A549 treated with DMSO at 1 μM for 4 hours (cell line): ENCODE data around the gene EEF2. TPM values are rescaled to one million over a fixed set of nuclear protein-coding genes. Genes with fewer than 3 reads are reported as not detected.

Source experiments
- total RNA-seq: library from RNA; stranded (reverse); fragments of 200-300 nt; extraction: Qiagen RNA extraction; gene quantifications from 5 replicates; pipeline ENCODE4 v1.2.3, GENCODE V29; 2022; ENCODE audit warnings: low read depth

Gene EEF2
- 976 to 1,139 TPM (median 1,107 TPM) in 5 replicates for total RNA-seq

GRCh38 chr19:3984908-3985642, at the start of gene EEF2:
Gene EEF2 (minus strand): TSS chr19:3985463. CDS start chr19:3985380, 83 bp downstream.

GRCh38 chr19:4007021-4007835, 22.0 kb upstream of the EEF2 start, which contains the start of gene PIAS4:
Gene PIAS4 (plus strand): TSS chr19:4007736. CDS start chr19:4007761, 25 bp downstream.

GRCh38 chr19:3970808-3971598, 14.3 kb downstream of the EEF2 start, which contains the start of gene DAPK3:
Gene DAPK3 (minus strand): TSS chr19:3971099. CDS start chr19:3969735, 1,364 bp downstream.

GRCh38 chr19:3932931-3933810, 52.1 kb downstream of the EEF2 start, which contains the start of gene NMRK2:
Gene NMRK2 (plus strand): TSS chr19:3933069. CDS start chr19:3933672, 603 bp downstream.

Other genes starting within 250 kb of the EEF2 start
- 9.3 to 15.0 TPM (median 13.3 TPM) in 5 replicates for gene APBA3, start 223.8 kb downstream of the EEF2 start, total RNA-seq
- 61.7 to 79.2 TPM (median 66.2 TPM) in 5 replicates for gene MRPL54, start 222.8 kb downstream of the EEF2 start, total RNA-seq
- gene RAX2, start 213.2 kb downstream of the EEF2 start, total RNA-seq, result not detected in 5 replicates
- gene MATK, start 199.1 kb downstream of the EEF2 start, total RNA-seq, result 0.82 to 1.9 TPM (median 1.1 TPM) in 5 replicates
- gene ZFR2, start 116.4 kb downstream of the EEF2 start, total RNA-seq, result 0.16 to 0.31 TPM (median 0.30 TPM) in 3 of 5 replicates, not detected in the others
- 0.09 to 0.24 TPM (median 0.18 TPM) in 5 replicates for gene ATCAY, start 104.8 kb downstream of the EEF2 start, total RNA-seq
- not detected in 5 replicates for gene NMRK2, start 52.4 kb downstream of the EEF2 start, total RNA-seq
- gene DAPK3, start 14.4 kb downstream of the EEF2 start, total RNA-seq, result 42.8 to 52.6 TPM (median 47.8 TPM) in 5 replicates
- 12.5 to 18.9 TPM (median 17.4 TPM) in 5 replicates for gene PIAS4, start 22.3 kb upstream of the EEF2 start, total RNA-seq
- gene ZBTB7A, start 81.4 kb upstream of the EEF2 start, total RNA-seq, result 13.0 to 19.5 TPM (median 18.2 TPM) in 5 replicates
- gene MAP2K2, start 138.7 kb upstream of the EEF2 start, total RNA-seq, result 104 to 145 TPM (median 123 TPM) in 5 replicates
- 0.05 to 0.07 TPM (median 0.06 TPM) in 3 of 5 replicates, not detected in the others for gene CREB3L3, start 168.2 kb upstream of the EEF2 start, total RNA-seq
- gene SIRT6, start 197.1 kb upstream of the EEF2 start, total RNA-seq, result 23.7 to 36.2 TPM (median 28.3 TPM) in 5 replicates
- gene ANKRD24, start 197.2 kb upstream of the EEF2 start, total RNA-seq, result 0.10 to 0.26 TPM (median 0.23 TPM) in 5 replicates
- 2.6 to 4.2 TPM (median 2.9 TPM) in 5 replicates for gene EBI3, start 244.1 kb upstream of the EEF2 start, total RNA-seq